Gastroesophageal sphincter (tissue), 3 donors: ENCODE results near the gene PJA1.

ENCODE experiments used
- CTCF ChIP-seq, 4 experiments: fragments of 200-600 bp in 2 of 4; fragments of 450-650 bp in 2 of 4; sonication (generic) in 1 of 4; IDR thresholded peaks; one replicate each; pipeline ENCODE4 v1.5.1; 2017 to 2019; ENCODE audit warnings: antibody characterized with exemption in 4 of 4, mild to moderate bottlenecking in 2 of 4, moderate library complexity in 2 of 4
- POLR2A ChIP-seq, 2 donors: fragments of 450-650 bp; IDR thresholded peaks; one replicate each; pipeline ENCODE4 v1.6.1; 2017; ENCODE audit warnings: antibody characterized with exemption in 2 of 2, mild to moderate bottlenecking in 2 of 2, moderate library complexity in 1 of 2
- POLR2AphosphoS5 ChIP-seq: sonication (generic); formaldehyde crosslinking; IDR thresholded peaks from one replicate; pipeline ENCODE4 v1.6.1; 2017; ENCODE audit warnings: antibody characterized with exemption

- no peak for TF ChIP-seq CTCF (IDR thresholded peaks at IDR 0.05)
- TF ChIP-seq POLR2A (IDR thresholded peaks at IDR 0.05), result no peak
- no peak for TF ChIP-seq POLR2AphosphoS5
Measured at GRCh38 chrX:69124108-69124507, 41.1 kb downstream of the PJA1 start.
